NCI-H1048 (cell line): Measurements from ENCODE around the gene ROBO3.

Source experiments
- DNase-seq: peaks from one replicate; lab custom pipeline; 2025; lab: John Stamatoyannopoulos, UW

ROBO3 gene

GRCh38 chr11:124842305-124842704, 22.9 kb upstream of the ROBO3 start:
- DNase-seq, result no peak

DNA sequence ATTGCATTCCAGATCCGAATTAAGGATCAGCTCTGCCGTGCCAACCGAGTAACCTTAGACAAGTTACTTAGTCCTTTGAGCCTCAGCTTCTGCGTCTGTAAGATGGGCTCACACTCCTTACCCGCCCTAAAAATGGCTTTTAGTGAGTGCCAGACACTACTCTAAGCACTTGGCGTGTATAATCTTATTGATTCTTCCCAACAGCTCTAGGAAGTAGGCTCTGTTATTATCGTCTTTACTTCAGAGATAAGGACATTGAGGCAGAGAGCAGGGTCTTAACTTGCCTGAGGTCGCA, 21.7 kb upstream of the ROBO3 start:
- DNase-seq, result no peak

DNA sequence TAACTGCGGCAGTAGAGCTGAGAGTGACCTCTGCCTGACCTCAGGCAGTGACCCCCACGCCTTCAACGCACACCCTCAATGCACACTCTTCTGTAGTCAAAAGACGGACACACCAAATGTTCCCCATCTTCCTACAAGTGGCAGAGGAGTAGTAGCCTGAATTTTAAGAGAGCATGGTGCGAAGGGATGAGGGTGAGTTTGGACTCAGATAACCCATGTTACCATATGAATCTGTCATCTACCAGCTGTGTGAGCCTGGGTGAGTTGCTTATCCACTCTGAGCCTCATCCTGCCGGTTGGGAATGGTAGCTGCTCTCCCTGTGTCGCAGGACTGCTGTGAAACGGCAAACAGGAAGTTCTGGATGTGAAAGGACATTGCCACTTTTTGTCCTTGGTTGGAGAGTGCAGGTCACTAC, 20.6 kb upstream of the ROBO3 start:
- no peak for DNase-seq

GRCh38 chr11:124846070-124846673, 19.1 kb upstream of the ROBO3 start:
- no peak for DNase-seq

GRCh38 chr11:124859171-124859570, 6.1 kb upstream of the ROBO3 start:
- DNase-seq, result no peak

DNA sequence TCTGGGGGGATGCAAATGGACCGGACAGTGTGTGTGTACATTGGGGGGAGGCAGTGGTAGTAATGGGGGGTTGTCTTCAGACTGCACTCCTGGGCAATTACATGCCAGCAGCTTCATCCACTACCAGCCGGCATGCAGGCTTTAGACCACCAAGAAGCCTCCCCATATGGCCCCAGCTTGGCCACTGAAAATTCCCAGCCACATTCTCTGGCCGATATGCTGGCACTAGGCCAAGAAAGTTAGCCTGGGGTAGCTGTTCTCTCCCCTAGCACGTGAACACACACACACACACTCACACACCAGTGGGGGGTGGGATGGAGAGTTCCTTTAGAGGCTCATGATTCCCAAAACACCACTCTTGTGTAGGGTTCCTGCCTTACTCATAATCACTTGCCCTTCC, 3.6 kb upstream of the ROBO3 start:
- DNase-seq, result no peak

- no peak for DNase-seq
Observed at GRCh38 chr11:124863137-124863825, 2.0 kb upstream of the ROBO3 start.

DNA sequence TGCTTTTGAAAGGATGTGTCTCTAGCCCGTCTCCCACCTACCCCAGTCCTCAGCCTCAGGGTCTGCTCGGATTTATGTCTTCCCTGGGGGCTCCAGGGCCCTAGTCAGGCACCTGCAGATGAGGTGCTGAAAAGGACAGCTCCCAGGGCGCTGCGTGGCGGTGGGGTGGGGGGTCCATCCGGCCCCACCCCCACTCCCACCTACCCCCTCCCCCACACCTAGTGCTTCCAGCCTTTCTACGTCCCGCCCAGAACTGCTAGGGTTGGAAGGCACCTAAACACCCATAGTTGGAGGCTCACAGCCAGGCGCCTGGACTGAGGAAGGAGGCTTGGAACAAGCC, 1.4 kb upstream of the ROBO3 start:
- DNase-seq, result no peak

DNA sequence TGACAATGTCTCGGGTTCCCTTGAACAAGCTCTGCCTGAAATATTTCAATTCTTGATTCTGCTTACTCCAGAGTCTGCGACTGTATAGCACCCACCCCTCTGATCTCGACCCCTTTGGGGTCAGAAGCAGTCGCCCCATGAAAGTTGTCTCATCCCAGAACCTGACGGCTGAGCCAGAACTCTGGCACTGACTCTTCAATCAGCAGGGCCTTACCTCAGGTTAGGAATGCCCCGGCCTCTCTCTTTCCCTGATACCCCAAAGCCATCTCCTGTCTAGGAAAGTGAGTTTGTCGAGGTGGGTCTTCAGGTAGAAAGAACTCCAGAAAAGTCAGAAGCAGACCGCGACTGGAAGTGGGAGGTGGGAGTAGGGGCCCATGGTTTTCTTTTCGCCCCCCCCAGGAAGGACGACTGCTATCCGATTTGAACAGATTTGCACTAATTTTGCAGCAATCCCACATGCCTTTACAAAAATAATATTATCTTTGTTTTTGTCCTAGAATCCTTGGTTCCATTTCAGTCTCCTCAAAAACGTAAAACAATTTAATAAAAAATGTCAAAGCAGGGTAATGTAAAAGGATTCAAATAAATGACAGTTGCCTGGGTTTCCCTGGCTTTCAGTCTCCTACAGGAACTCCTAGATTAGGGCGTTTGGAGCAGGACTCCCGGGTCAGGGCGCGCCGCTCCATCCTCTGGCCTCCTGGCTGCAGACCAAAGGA, 898 bp upstream of the ROBO3 start:
- no peak for DNase-seq

DNA sequence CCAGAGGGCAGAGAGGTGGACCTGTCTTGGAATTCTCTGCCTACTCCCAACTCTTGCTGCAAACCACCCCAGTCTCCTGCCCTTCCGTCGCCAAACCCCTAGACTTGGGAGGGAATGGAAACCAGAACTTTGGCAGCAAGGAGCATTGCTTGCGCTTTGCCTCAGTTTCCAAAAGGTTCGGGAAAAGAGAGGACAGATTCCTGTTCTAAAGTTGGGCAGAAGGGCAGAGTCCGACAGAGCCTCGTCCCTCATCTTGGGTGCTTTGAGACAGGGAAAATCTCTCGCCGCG, 396 bp upstream of the ROBO3 start:
- no peak for DNase-seq

DNA sequence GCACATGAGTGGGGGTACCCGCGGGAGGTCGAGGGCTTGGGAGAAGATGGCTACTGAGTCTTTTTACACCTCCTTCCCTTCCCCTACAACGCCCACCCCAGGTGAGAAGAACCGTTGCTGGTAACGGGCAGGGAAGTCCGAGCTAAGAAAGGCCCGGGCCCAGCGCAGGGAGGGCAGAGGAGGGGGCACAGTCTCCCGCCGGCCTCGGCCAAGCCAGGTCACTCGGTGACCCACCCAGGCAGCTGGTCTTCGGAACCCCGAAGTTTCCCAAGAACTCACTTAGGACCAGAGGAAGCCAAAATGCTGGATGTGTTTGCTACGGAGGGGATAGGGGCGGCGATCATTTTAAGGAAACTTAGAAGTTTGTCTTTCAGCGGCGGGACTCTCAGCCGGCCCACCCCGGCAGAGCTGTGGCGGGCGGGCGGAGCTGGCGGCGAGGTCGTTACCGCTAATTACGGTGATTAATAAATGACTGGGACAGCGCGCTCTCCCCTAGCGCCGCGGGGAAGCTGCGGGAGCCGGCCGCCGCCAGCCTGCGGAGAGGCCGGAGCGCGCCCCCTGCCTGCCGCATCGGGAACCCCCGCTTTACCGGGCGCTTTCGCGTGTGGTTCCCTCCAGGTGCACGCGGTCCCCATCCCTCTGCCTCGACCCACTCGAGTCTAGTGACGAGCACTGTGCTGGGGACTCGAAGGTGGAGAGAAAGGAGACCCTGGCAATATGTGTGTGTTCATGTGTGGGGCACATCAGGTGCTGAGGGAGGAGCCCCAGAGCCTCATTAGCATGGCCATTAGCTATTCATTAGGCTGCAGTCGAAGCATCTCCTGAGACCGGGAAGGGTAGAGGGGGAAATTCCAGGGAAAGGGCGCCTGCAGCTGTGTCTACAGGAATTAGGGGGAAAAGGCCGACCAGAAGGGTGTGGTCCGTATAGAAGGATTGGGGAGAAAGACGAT, 945 bp downstream of the ROBO3 start:
- no peak for DNase-seq

DNA sequence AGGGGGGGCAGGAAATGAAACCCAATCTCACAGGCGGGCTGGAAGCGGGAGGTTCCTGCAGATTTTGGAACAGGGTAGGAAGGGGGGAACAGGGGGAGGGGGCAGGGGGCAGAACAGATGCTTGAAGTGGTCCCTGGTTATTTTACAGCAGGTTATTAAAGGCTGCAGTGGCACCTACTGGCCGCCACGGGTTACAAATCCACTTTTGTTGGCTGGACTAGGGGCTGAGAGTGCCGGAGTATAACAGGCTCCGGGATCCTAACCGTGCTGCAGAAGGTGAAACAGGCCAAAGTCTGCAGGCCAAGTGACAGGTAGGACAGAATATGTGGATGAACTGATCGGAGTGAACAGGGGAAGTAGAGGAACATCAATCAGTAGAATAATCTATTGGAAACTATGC, 2.5 kb downstream of the ROBO3 start:
- no peak for DNase-seq

GRCh38 chr11:124868331-124869274, 3.4 kb downstream of the ROBO3 start:
- no peak for DNase-seq

DNA sequence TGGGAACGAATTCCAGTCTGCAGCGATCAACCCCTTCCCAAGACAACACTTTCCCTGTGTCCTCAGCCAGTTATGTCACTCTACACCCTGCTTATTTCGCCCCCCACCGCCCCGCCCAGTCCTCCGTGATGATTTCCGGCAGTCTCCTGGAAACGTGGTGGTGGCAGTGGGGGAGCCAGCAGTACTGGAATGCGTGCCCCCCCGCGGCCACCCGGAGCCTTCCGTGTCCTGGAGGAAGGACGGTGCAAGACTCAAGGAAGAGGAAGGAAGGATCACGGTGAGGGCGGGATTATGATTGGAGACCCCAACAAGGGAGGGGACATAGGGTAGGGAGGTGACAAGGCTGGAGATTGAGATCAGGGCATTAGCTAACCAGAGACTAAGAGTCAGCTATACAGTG, 4.1 kb downstream of the ROBO3 start:
- DNase-seq, result no peak

GRCh38 chr11:124869856-124870387, 4.7 kb downstream of the ROBO3 start:
- no peak for DNase-seq

DNA sequence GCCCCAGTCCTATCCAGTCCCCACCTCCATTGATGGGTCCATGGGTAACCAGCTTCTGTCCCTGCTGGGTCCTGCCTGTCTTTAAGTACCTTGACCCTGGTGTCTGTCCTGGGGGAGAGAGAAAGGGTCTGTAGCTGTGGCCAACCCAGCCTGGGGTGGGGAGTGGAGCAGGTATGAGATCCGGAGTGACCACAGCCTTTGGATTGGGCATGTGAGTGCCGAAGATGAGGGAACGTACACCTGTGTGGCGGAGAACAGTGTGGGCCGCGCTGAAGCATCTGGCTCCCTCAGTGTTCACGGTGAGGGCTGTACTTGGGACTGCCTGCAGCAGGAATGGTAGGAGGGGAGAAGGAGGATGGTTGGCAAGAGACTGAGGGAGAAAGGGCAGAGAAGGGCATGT, 5.2 kb downstream of the ROBO3 start:
- DNase-seq, result no peak

GRCh38 chr11:124872280-124872679, 7.0 kb downstream of the ROBO3 start:
- no peak for DNase-seq

DNA sequence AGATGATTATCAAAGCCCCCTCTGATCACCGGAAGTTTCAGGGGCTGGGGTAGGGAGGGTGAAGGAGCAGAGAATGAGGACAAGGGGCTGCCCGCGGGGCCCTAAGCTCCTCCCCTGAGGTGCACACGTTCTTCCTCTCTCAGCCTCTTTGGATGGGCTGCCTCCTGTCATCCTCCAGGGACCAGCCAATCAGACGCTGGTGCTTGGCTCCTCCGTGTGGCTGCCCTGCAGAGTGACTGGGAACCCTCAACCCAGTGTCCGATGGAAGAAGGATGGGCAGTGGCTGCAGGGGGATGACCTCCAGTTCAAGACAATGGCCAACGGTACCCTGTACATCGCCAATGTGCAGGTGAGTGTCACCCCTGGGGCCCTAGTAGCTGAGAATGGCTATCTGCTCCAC, 7.5 kb downstream of the ROBO3 start:
- no peak for DNase-seq

DNA sequence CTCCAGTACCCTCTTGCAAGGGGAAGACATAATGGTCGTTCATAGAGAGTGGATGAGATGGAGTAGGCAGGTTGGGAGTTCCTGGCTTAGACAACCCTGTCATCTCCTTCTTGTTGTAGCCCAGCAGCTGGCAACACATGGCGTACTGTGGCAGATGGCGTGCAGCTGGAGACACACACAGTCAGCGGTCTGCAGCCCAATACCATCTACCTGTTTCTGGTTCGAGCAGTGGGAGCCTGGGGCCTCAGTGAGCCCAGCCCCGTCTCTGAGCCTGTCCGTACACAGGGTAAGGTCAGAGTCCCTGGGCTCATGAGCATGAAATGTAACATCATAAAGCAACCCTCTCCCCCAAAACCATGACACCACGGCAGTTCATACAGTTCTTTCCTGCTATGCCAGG, 8.7 kb downstream of the ROBO3 start:
- DNase-seq, result no peak

GRCh38 chr11:124874571-124875255, 9.5 kb downstream of the ROBO3 start:
- no peak for DNase-seq

- no peak for DNase-seq
Observed at GRCh38 chr11:124875401-124875800, 10.2 kb downstream of the ROBO3 start.
